GM12878 (cell line): ENCODE results near the gene ELOVL5. TPM values are rescaled to one million over a fixed set of nuclear protein-coding genes. Genes with fewer than 3 reads are reported as not detected.

Experiments used
- ATAC-seq: fragments of 200-7000 bp; cut with Tn5 transposase; 3 replicates; pipeline ENCODE4 v1.9.1; 2020; ENCODE audit warnings: mild to moderate bottlenecking, moderate library complexity
- BruUV-seq: library from RNA; stranded (reverse); fragments of 400-500 nt; replicated peaks from 2 replicates; lab custom pipeline; 2021; lab: Mats Ljungman, UMichigan
- CTCF ChIA-PET: fragments of 300-600 bp; sonication (Branson Sonifier 250); formaldehyde crosslinking; extraction: SDS; loops from one replicate; lab custom pipeline; 2021; ENCODE audit warnings: inconsistent platforms; lab: Yijun Ruan, JAX
- POLR2A ChIA-PET: fragments of 350-600 bp; formaldehyde crosslinking; extraction: SDS; loops from one replicate; lab custom pipeline; 2021; ENCODE audit warnings: inconsistent platforms; lab: Charles Lee
- RAD21 ChIA-PET: fragments of 300-600 bp; sonication (Branson Sonifier 250); formaldehyde crosslinking; loops from one replicate; lab custom pipeline; 2023; ENCODE audit warnings: antibody characterized with exemption; ENCODE audit not compliant: unreplicated experiment; lab: Charles Lee
- SMC1A ChIA-PET: fragments of 300-600 bp; sonication (Branson Sonifier 250); formaldehyde crosslinking; loops from one replicate; lab custom pipeline; 2023; ENCODE audit not compliant: unreplicated experiment, uncharacterized antibody; lab: Charles Lee
- DNase-seq: peaks from one replicate; pipeline ENCODE4 v3.0.0-alpha.2; 2011; ENCODE audit warnings: low read depth, low spot score
- FAIRE-seq: peaks from 3 replicates; lab custom pipeline; 2011; peaks lifted over from hg19 to GRCh38; lab: Jason Lieb, UNC
- H2AFZ ChIP-seq: 2 replicates; pipeline ENCODE4 v1.6.0; 2011; ENCODE audit warnings: low read depth, low read length, control low read depth; ENCODE audit not compliant: control insufficient read depth
- H3K27ac ChIP-seq: 2 replicates; pipeline ENCODE4 v1.5.1; 2011; ENCODE audit warnings: control low read depth; ENCODE audit not compliant: control insufficient read depth, insufficient read depth
- H3K27me3 ChIP-seq, 2 experiments: replicated peaks in 1 of 2; 2 replicates each; pipeline versions ENCODE4 v1.6.0 to v1.6.1; 2011; ENCODE audit warnings: low read length in 1 of 2; ENCODE audit not compliant: control insufficient read depth in 2 of 2, insufficient read depth in 2 of 2
- H3K36me3 ChIP-seq, 2 experiments: 2 replicates each; pipeline ENCODE4 v1.5.1; 2011; ENCODE audit warnings: low read length in 1 of 2; ENCODE audit not compliant: control insufficient read depth in 2 of 2, insufficient read depth in 2 of 2
- H3K4me1 ChIP-seq: 2 replicates; pipeline ENCODE4 v1.6.1; 2011; ENCODE audit warnings: mild to moderate bottlenecking, low read length, moderate library complexity, mixed read lengths; ENCODE audit not compliant: control insufficient read depth, insufficient read depth
- H3K4me2 ChIP-seq: 2 replicates; pipeline ENCODE4 v1.6.0; 2011; ENCODE audit warnings: control low read depth; ENCODE audit not compliant: control insufficient read depth, insufficient read depth
- H3K4me3 ChIP-seq: fragments of 200-600 bp; sonication (generic); 2 replicates; pipeline ENCODE4 v1.5.1; 2016
- H3K79me2 ChIP-seq: 2 replicates; pipeline ENCODE4 v1.6.0; 2011; ENCODE audit warnings: low read length; ENCODE audit not compliant: control insufficient read depth, insufficient read depth
- H3K9ac ChIP-seq: 2 replicates; pipeline ENCODE4 v1.8.0; 2011; ENCODE audit warnings: low read length, control low read depth, mixed read lengths; ENCODE audit not compliant: control insufficient read depth, insufficient read depth
- H3K9me3 ChIP-seq: replicated peaks from 3 replicates; pipeline ENCODE4 v1.5.1; 2011; ENCODE audit warnings: mild to moderate bottlenecking, low read length; ENCODE audit not compliant: control insufficient read depth, insufficient read depth
- H4K20me1 ChIP-seq: 2 replicates; pipeline ENCODE4 v1.6.0; 2011; ENCODE audit not compliant: control insufficient read depth, insufficient read depth
- CBFB ChIP-seq: IDR thresholded peaks from 2 replicates; pipeline ENCODE4 v1.6.1; 2016; ENCODE audit warnings: antibody characterized with exemption, low read depth
- ETV6 ChIP-seq, 2 experiments: fragments of 450-650 bp in 1 of 2; IDR thresholded peaks in 1 of 2; conservative IDR thresholded peaks in 1 of 2; 2 replicates each; pipeline ENCODE4 v1.6.1; 2014; ENCODE audit warnings: antibody characterized with exemption in 1 of 2, borderline replicate concordance in 1 of 2, low read depth in 1 of 2, mild to moderate bottlenecking in 1 of 2, moderate library complexity in 1 of 2
- HSF1 ChIP-seq: fragments of 150-350 bp; IDR thresholded peaks from 2 replicates; pipeline ENCODE4 v1.6.1; 2014; ENCODE audit warnings: mild to moderate bottlenecking, low read depth, low read length
- IKZF2 ChIP-seq, 2 experiments: fragments of 450-650 bp; IDR thresholded peaks; 2 replicates each; pipeline ENCODE4 v1.6.1; 2017; ENCODE audit warnings: mild to moderate bottlenecking in 2 of 2, moderate library complexity in 2 of 2
- POLR2AphosphoS2 ChIP-seq: IDR thresholded peaks from 2 replicates; pipeline ENCODE4 v1.6.1; 2011; ENCODE audit warnings: low read depth, mild to moderate bottlenecking, low read length, improper control_type of control experiment, moderate library complexity
- SIN3A ChIP-seq: IDR thresholded peaks from 2 replicates; pipeline ENCODE4 v1.6.1; 2012; ENCODE audit warnings: low read depth, low read length, improper control_type of control experiment
- SIX5 ChIP-seq: IDR thresholded peaks from 2 replicates; pipeline ENCODE4 v1.6.1; 2011; ENCODE audit warnings: mild to moderate bottlenecking, low read depth, low read length, moderate library complexity; ENCODE audit not compliant: severe bottlenecking
- SMAD5 ChIP-seq: IDR thresholded peaks from 2 replicates; pipeline ENCODE4 v1.6.1; 2016; ENCODE audit warnings: antibody characterized with exemption, low read depth
- SP1 ChIP-seq: IDR thresholded peaks from one replicate; pipeline ENCODE4 v1.6.1; 2011; ENCODE audit warnings: low read depth, low read length
- SPI1 ChIP-seq: IDR thresholded peaks from 2 replicates; pipeline ENCODE4 v1.6.1; 2011; ENCODE audit warnings: low read depth, mild to moderate bottlenecking, low read length, moderate library complexity, borderline replicate concordance; ENCODE audit not compliant: insufficient read depth
- STAT1 ChIP-seq: fragments of 450-650 bp; conservative IDR thresholded peaks from 2 replicates; pipeline ENCODE4 v1.6.1; 2014; ENCODE audit warnings: antibody characterized with exemption, mild to moderate bottlenecking
- TARDBP ChIP-seq: IDR thresholded peaks from 2 replicates; pipeline ENCODE4 v1.6.1; 2016; ENCODE audit warnings: borderline replicate concordance
- TCF12 ChIP-seq: IDR thresholded peaks from 2 replicates; pipeline ENCODE4 v1.6.1; 2011; ENCODE audit warnings: low read depth, mild to moderate bottlenecking, low read length
- TCF7 ChIP-seq: IDR thresholded peaks from 2 replicates; pipeline ENCODE4 v1.6.1; 2014; ENCODE audit warnings: antibody characterized with exemption, borderline replicate concordance
- YY1 ChIP-seq: IDR thresholded peaks from 2 replicates; pipeline ENCODE4 v1.6.1; 2011; ENCODE audit warnings: low read depth, mild to moderate bottlenecking, low read length
- ZNF217 ChIP-seq: fragments of 450-650 bp; IDR thresholded peaks from 2 replicates; pipeline ENCODE4 v1.6.1; 2017; ENCODE audit warnings: antibody characterized with exemption, mild to moderate bottlenecking
- ZSCAN29 ChIP-seq: fragments of 450-650 bp; IDR thresholded peaks from 2 replicates; pipeline ENCODE4 v1.6.1; 2017; ENCODE audit warnings: mild to moderate bottlenecking, moderate library complexity
- WGBS: methylation state at CpG from one replicate; pipeline ENCODE4 v1.1.6; 2016; ENCODE audit warnings: low lambda C conversion rate; ENCODE audit not compliant: insufficient replicate concordance, insufficient coverage; ENCODE audit errors: missing lambda C conversion rate; 5-methylcytosine and 5-hydroxymethylcytosine counted together
- in situ Hi-C: fragments of 300-500 bp; cut with MboI; formaldehyde crosslinking; loops from 9 replicates; pipeline ENCODE4 v1.14.3; 2018; ENCODE audit warnings: mixed read lengths
- intact Hi-C: fragments of 100-400 bp; cut with micrococcal nuclease; formaldehyde crosslinking; loops from one replicate; pipeline ENCODE4 v1.14.2; 2022; ENCODE audit not compliant: unreplicated experiment
- polyA plus RNA-seq, 11 experiments: library from polyadenylated mRNA; depleted of rRNA in 4 of 11; unstranded in 6 of 11; stranded (reverse) in 5 of 11; fragments of >200 nt; fragmentation: Nextera tagmentation in 4 of 11; fragmentation: Illumina TruSeq in 1 of 11; extraction: Ambion mirVana in 4 of 11; extraction: Trizol in 1 of 11; gene quantifications; 1 replicate in 1 of 11; 2 replicates in 10 of 11; pipeline versions ENCODE4 v1.2.1 to v1.2.3, GENCODE V29; 2011 to 2016; ENCODE audit warnings: inconsistent platforms in 2 of 11, missing spikeins in 2 of 11, low read depth in 1 of 11
- total RNA-seq, 4 experiments: library from RNA; depleted of rRNA in 3 of 4; stranded (reverse); fragments of >200 nt in 3 of 4; fragmentation: Illumina TruSeq in 1 of 4; extraction: Trizol in 1 of 4; gene quantifications; 2 replicates each; pipeline versions ENCODE4 v1.2.1 to v1.2.3, GENCODE V29; 2013 to 2021
- TF ChIP-seq, protein P1 (sequence below): fragments of 450-650 bp; formaldehyde crosslinking; IDR thresholded peaks from 2 replicates; pipeline ENCODE4 v1.4.0; 2022; ENCODE audit warnings: mild to moderate bottlenecking, moderate library complexity

Gene ELOVL5
- total and polyA plus RNA-seq, 10 of the 15 experiments (the other 5 are each of a cell fraction or from before 2014, with no cell fraction given) = 156 to 241 (median 196) TPM

GRCh38 chr6:53244958-53245357 lies 103.8 kb downstream of the ELOVL5 start (continued):
- TF ChIP-seq ETV6 (conservative IDR thresholded peaks at IDR 0.05 in 1 of 2, IDR thresholded peaks at IDR 0.05 in 1 of 2; ENCODE audit: borderline replicate concordance in 1 of 2, low read depth in 1 of 2) (peak in 1 of 2 experiments; percentile 68; a peak in 1 of 4 replicates), SP1 (no peak), HSF1 (no peak), POLR2AphosphoS2 (no peak), STAT1 (no peak), ZSCAN29 (no peak), TCF12 (peak; percentile 69; the same call in 1 of the 2 replicates), SMAD5 (no peak), CBFB (0 out of 2 replicates have a peak, but pooled peaks have one; percentile 43), SPI1 (peak; percentile 16; the same call in 1 of the 2 replicates)

DNA sequence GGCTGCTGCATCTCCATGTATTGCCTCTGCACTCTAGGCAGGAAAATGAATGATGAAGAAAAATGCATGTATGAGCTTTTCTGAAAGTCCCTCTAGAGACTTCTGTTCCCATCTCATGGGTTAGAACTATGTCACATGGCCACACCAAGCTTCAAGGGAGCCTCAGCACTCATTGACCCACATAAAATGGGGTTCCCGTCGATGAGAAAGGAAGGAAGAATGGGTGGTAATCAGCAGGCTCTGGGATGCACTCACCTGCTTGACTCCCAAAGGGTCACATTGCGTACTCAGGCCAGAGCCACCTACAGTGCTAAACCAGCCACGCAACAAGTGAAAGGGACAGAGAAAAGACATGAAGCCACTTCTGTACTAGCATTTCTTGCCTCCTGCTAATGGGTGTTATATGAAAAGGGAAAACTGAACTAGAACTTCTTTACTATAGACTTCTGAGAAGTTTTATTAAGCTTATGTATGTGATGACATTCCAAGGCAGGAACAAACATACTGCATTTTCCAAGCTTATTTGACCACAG lies 104.3 kb downstream of the ELOVL5 start:
- peak; percentile 12 for DNase-seq
- Histone ChIP-seq H3K36me3 (no peaks in the 10 kb centered on the region), H3K4me2 (peak overlapping the region; percentile 20)
- in situ Hi-C loops = no loop called here
- TF ChIP-seq ZNF217 (no peak), IKZF2 (IDR thresholded peaks at IDR 0.05) (0 out of 4 replicates have a peak, but pooled peaks of 1 of the 2 experiments have one; percentile 3), TCF7 (no peak), SIN3A (no peak), YY1 (0 out of 2 replicates have a peak, but pooled peaks have one; percentile 33), TARDBP (no peak), SIX5 (no peak)
- TF ChIP-seq, protein P1, sequence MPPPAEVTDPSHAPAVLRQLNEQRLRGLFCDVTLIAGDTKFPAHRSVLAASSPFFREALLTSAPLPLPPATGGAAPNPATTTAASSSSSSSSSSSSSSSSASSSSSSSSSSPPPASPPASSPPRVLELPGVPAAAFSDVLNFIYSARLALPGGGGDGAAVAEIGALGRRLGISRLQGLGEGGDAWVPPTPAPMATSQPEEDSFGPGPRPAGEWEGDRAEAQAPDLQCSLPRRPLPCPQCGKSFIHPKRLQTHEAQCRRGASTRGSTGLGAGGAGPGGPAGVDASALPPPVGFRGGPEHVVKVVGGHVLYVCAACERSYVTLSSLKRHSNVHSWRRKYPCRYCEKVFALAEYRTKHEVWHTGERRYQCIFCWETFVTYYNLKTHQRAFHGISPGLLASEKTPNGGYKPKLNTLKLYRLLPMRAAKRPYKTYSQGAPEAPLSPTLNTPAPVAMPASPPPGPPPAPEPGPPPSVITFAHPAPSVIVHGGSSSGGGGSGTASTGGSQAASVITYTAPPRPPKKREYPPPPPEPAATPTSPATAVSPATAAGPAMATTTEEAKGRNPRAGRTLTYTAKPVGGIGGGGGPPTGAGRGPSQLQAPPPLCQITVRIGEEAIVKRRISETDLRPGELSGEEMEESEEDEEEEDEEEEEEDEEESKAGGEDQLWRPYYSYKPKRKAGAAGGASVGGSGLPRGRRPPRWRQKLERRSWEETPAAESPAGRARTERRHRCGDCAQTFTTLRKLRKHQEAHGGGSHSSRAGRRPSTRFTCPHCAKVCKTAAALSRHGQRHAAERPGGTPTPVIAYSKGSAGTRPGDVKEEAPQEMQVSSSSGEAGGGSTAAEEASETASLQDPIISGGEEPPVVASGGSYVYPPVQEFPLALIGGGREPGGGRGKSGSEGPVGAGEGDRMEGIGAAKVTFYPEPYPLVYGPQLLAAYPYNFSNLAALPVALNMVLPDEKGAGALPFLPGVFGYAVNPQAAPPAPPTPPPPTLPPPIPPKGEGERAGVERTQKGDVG (CRISPR knock-in tag) = no peak
- TF ChIP-seq, all 136 proteins: peak for 2
- Histone ChIP-seq H3K27ac (no peak overlapping the region), H3K4me1 (peaks cover 38% of the 10 kb centered on the region), H3K4me3 (no peak overlapping the region), H2AFZ (no peak overlapping the region), H3K9ac (no peak overlapping the region), H4K20me1 (no peaks in the 10 kb centered on the region), H3K79me2 (no peaks in the 10 kb centered on the region), H3K9me3 (peaks cover 2% of the 10 kb centered on the region; the same call in 2 of the 3 replicates), H3K27me3 (no peaks in the 10 kb centered on the region)
- WGBS = 86% methylated on average over 4 of the region's 4 CpGs
- intact Hi-C loops = loop anchor here (2.0 to 5.0 kb wide), 4 partner anchors 72 to 238 kb away; partner anchors contain the start of gene ELOVL5
- ChIA-PET RAD21 (interaction anchor here (0.6 to 2.6 kb wide), 14 partner anchors 9 to 193 kb away, joined by 3 to 23 read pairs (median 3); no protein-coding TSS in a partner anchor), SMC1A (interaction anchor here (0.7 to 3.5 kb wide), 22 partner anchors 13 to 238 kb away, joined by 3 to 35 read pairs (median 4); no protein-coding TSS in a partner anchor), POLR2A (interaction anchor here (0.6 to 1.3 kb wide), 3 partner anchors 72 to 1879 kb away, joined by 3 to 5 read pairs (median 4); no protein-coding TSS in a partner anchor), CTCF (interaction anchor here (1.0 to 1.7 kb wide), 12 partner anchors 12 to 236 kb away, joined by 3 to 7 read pairs (median 3); no protein-coding TSS in a partner anchor)
- BruUV-seq = no TSS peak
- ATAC-seq = peak; percentile 35
- FAIRE-seq = no peak
